Measurements from ENCODE around the gene EPC2. TPM values are rescaled to one million over a fixed set of nuclear protein-coding genes. Genes with fewer than 3 reads are reported as not detected.

The EPC2 gene
- polyA plus RNA-seq, 1 experiment, result 24.7 TPM

DNA sequence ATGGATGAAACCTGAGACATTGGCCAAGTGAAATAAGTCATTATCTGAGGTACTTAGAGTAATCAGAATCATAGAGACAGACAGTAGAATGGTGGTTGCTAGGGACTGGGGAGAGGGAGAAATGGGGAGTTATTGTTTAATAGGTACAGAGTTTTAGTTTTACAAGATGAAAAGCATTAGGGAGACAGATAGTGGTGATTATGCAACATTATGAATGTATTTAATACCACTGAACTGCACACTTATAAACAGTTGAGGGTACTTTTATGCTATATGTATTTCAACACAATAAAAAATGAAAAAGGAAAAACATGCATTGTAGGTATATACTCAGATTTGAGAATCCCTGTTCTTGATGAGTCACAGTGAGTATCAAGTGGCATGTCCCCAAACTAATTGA, 59.7 kb downstream of the EPC2 start:
- no peak overlapping the region for H3K27ac ChIP-seq (ENCODE audit: low read depth, low read length)
- no peak for DNase-seq (ENCODE audit: low read depth, low spot score)
- ChIA-PET CTCF (interaction anchor here (0.6 kb wide), 1 partner anchor 28 kb away, joined by 3 read pairs; no protein-coding TSS in a partner anchor), POLR2A (no interaction called here)
- TF ChIP-seq, protein P1, sequence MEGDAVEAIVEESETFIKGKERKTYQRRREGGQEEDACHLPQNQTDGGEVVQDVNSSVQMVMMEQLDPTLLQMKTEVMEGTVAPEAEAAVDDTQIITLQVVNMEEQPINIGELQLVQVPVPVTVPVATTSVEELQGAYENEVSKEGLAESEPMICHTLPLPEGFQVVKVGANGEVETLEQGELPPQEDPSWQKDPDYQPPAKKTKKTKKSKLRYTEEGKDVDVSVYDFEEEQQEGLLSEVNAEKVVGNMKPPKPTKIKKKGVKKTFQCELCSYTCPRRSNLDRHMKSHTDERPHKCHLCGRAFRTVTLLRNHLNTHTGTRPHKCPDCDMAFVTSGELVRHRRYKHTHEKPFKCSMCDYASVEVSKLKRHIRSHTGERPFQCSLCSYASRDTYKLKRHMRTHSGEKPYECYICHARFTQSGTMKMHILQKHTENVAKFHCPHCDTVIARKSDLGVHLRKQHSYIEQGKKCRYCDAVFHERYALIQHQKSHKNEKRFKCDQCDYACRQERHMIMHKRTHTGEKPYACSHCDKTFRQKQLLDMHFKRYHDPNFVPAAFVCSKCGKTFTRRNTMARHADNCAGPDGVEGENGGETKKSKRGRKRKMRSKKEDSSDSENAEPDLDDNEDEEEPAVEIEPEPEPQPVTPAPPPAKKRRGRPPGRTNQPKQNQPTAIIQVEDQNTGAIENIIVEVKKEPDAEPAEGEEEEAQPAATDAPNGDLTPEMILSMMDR (IDR thresholded peaks at IDR 0.05; ENCODE audit: low read depth, low read length), result no peak
- no peaks in the 10 kb centered on the region for H3K9me3 ChIP-seq (ENCODE audit: control insufficient read depth, insufficient read depth, low read length)
- no peaks in the 10 kb centered on the region for H3K27me3 ChIP-seq (ENCODE audit: control insufficient read depth, insufficient read depth, low read length)
- H3K4me3 ChIP-seq (ENCODE audit: low read depth, low read length), result no peak overlapping the region

DNA sequence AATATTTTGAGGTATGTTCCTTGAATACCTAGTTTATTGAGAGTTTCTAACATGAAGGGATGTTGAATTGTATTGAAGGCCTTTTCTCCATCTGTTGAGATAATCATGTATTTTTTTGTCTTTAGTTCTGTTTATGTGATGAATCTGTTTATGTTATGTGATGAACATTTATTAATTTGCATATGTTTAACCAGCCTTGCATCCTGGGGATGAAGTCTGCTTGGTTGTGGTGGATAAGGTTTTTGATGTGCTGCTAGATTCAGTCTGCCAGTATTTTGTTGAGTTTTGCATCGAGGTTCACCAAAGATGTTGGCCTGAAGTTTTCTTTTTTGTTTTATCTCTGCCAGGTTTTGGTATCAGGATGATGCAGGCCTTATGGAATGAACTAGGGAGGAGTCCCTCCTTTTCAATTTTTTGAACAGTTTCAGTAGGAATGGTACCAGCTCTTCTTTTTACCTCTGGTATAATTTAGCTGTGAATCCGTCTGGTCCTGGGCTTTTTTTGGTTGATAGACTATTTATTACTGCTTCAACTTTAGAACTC, 71.9 kb downstream of the EPC2 start:
- H3K27ac ChIP-seq (ENCODE audit: low read depth, low read length), result no peak overlapping the region
- no peak overlapping the region for H3K4me3 ChIP-seq (ENCODE audit: low read depth, low read length)
- DNase-seq (ENCODE audit: low read depth, low spot score), result no peak
- POLR2A ChIA-PET, result no interaction called here
- H3K27me3 ChIP-seq (ENCODE audit: control insufficient read depth, insufficient read depth, low read length), result no peaks in the 10 kb centered on the region
- TF ChIP-seq, protein P1 (IDR thresholded peaks at IDR 0.05; ENCODE audit: low read depth, low read length), result no peak
- CTCF ChIA-PET, result interaction anchor here (0.6 kb wide), 1 partner anchor 18 kb away, joined by 6 read pairs; no protein-coding TSS in a partner anchor
- no peaks in the 10 kb centered on the region for H3K9me3 ChIP-seq (ENCODE audit: control insufficient read depth, insufficient read depth, low read length)

DNA sequence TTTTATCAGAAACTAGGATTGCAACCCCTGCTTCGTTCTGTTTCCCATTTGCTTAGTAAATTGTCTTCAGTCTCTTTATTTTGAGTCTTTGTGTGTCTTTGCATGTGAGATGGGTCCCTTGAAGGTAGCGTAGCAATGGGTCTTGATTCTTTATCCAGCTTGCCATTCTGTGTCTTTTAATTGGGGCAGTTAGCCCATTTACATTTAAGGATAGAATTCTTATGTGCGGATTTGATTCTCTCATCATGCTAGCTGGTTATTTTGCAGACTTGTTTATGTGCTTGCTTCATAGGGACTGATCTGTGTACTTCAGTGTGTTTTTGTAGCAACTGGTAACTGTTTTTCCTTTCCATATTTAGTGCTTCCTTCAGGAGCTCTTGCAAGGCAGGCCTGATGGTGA, 73.5 kb downstream of the EPC2 start:
- Histone ChIP-seq H3K27ac (ENCODE audit: low read depth, low read length) (no peak overlapping the region), H3K9me3 (ENCODE audit: control insufficient read depth, insufficient read depth, low read length) (no peaks in the 10 kb centered on the region), H3K4me3 (ENCODE audit: low read depth, low read length) (no peak overlapping the region), H3K27me3 (ENCODE audit: control insufficient read depth, insufficient read depth, low read length) (no peaks in the 10 kb centered on the region)
- ChIA-PET POLR2A (no interaction called here), CTCF (no interaction called here)
- TF ChIP-seq, protein P1 (IDR thresholded peaks at IDR 0.05; ENCODE audit: low read depth, low read length), result no peak
- DNase-seq (ENCODE audit: low read depth, low spot score), result no peak

DNA sequence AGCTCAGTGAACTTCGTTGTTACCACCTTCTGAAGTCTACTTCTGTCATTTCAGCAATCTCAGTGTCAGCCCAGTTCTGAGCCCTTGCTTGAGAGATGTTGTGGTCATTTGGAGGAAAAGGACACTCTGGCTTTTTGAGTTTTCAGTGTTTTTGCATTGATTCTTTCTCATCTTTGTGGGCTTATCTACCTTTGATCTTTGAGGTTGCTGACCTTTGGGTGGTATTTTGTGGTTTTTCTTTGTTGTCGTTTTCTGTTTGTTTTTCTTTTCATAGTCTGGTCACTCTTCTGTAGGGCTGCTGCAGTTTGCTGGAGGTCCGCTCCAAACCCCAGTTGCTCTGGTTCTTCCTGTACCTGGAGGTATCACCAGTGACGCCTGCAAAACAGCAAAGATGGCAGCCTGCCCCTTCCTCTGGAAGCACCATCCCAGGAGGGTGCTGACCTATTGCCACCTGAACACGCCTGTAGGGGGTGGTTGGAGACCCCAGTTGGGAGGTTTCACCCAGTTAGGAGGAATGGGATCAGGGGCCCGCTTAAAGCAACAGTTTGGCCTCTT, 74.7 kb downstream of the EPC2 start:
- CTCF ChIA-PET, result no interaction called here
- POLR2A ChIA-PET, result no interaction called here
- Histone ChIP-seq H3K9me3 (ENCODE audit: control insufficient read depth, insufficient read depth, low read length) (no peaks in the 10 kb centered on the region), H3K4me3 (ENCODE audit: low read depth, low read length) (no peak overlapping the region), H3K27ac (ENCODE audit: low read depth, low read length) (no peak overlapping the region), H3K27me3 (ENCODE audit: control insufficient read depth, insufficient read depth, low read length) (no peaks in the 10 kb centered on the region)
- TF ChIP-seq, protein P1 (IDR thresholded peaks at IDR 0.05; ENCODE audit: low read depth, low read length), result no peak
- no peak for DNase-seq (ENCODE audit: low read depth, low spot score)

DNA sequence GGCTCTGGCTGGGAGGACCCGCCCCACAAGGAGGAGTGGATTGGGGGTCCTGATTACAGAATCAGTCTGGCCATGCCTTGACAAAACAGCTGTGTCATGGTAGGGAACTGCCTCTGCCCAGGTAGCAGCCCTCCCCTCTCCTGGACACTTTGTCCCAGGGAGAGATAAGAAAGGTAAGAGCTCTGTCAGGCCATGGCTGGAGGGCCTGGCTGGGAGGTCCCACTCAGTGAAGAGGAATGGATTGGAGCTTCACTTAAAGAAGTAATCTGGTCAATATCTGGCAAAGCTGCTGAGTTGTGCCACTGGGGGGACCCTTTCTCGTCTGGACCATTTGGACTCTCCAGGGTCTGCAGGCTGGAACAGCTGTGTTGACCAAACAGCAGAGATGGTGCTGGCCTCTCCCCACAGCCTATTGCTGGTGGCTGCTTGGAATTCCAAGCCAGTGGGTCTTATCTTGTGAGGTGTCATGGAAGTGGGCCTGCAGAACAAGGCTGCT, 75.4 kb downstream of the EPC2 start:
- TF ChIP-seq, protein P1 (IDR thresholded peaks at IDR 0.05; ENCODE audit: low read depth, low read length), result no peak
- ChIA-PET POLR2A (no interaction called here), CTCF (no interaction called here)
- Histone ChIP-seq H3K27ac (ENCODE audit: low read depth, low read length) (no peak overlapping the region), H3K27me3 (ENCODE audit: control insufficient read depth, insufficient read depth, low read length) (no peaks in the 10 kb centered on the region), H3K4me3 (ENCODE audit: low read depth, low read length) (no peak overlapping the region), H3K9me3 (ENCODE audit: control insufficient read depth, insufficient read depth, low read length) (no peaks in the 10 kb centered on the region)
- DNase-seq (ENCODE audit: low read depth, low spot score), result no peak

Data from AG04450 (cell line).